Colon (tissue), 2 donors: Measurements from ENCODE around the gene NDUFA1.
A peak's percentile ranks its signal among the peaks of the same experiment; 100 is the strongest.
"Not testable (repeated sequence)": the region's sequence is repeated elsewhere in the genome, so short reads cannot be mapped to it uniquely, and the experiment has no call there.

ENCODE experiments used
- FAIRE-seq: peaks from 2 replicates; lab custom pipeline; 2012; peaks lifted over from hg19 to GRCh38; lab: Jason Lieb, UNC
- donor health status: control.
- donor health status: control.

The NDUFA1 gene

DNA sequence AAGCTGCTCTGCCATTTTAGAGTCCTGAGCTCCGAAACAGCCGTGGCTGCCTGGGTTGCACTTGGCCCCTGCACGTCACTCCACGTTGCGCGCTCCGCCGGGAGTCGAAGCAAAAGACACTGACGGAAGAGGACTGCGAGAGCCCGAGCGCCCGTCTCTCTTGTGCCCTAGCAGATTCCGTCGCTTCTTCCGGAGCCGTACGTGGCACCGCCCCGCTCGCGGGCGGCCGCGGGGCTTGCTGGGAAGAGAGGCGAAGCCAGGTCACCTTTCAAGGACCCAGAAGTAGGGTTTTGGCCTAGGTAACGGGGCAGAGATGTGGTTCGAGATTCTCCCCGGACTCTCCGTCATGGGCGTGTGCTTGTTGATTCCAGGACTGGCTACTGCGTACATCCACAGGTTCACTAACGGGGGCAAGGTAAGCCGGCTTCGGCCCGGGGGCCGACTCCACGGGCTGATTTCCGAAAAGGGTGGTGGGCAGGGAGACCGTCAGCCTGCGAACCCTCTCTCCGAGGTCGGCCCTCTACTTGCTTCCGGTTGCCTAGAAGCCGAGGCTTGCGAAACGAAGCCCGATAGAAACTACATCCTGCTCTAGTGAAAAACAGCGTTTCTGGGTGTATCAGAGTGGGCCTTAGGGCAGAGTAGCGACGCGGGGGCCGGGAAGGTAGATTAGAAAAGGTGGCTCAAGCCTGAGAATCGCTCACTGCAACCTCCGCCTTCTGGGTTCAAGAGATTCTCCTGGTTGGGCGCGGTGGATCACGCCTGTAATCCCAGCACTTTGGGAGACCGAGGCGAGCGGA lies at the start of gene NDUFA1, which contains the start of gene RNF113A:
TSS of gene NDUFA1 (plus strand) at position 234 of the 797 bp plus-strand sequence. CDS start at position 314, 80 bp downstream.
TSS of gene RNF113A (minus strand) at position 135 of the 797 bp plus-strand sequence. CDS start at position 15, 120 bp downstream.
- FAIRE-seq, result no peak

DNA sequence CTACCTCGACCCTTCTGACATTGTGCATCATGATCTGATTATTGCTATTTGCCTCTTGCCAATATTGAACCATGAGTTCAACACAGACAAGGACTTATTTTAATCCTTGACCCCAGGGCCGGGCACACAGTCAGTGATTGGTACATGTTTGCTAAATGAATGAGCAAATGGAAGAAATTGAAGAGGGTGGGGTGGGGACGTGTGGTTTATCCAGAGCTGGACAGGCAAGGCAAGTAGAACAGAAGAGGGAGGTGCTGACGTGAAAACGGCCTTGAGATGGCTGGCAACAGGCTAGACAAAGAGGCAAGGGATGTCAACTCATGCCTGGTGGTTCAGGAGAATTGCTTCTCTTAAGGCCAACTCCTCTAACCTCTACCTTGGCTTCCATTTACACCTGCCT lies 47.4 kb upstream of the NDUFA1 start:
- FAIRE-seq, result not testable (repeated sequence)

DNA sequence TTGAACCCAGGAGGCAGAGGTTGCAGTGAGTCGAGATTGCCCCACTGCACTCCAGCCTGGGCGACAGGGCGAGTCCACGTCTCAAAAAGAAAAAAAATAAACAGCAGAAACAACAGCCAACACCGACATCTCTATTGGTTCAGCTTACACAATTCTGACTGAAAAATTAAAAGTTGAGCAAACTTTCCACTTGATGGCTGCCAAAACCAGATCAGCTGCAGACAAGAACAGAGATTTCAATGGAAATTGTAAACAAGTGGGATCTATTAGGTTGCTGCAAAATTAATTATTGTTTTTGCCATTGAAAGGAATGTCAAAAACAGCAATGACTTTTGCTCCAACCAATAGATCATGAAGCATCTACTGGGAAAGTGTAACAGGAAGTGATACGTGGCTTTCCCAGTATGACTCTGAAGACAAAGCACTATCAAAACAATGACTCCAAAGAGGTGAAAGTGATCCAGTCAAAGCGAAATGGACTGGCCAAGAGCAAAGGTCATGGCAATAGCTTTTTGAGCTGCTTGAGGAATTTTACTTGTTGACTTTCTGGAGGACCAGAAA lies 45.2 kb upstream of the NDUFA1 start:
- FAIRE-seq, result no peak

DNA sequence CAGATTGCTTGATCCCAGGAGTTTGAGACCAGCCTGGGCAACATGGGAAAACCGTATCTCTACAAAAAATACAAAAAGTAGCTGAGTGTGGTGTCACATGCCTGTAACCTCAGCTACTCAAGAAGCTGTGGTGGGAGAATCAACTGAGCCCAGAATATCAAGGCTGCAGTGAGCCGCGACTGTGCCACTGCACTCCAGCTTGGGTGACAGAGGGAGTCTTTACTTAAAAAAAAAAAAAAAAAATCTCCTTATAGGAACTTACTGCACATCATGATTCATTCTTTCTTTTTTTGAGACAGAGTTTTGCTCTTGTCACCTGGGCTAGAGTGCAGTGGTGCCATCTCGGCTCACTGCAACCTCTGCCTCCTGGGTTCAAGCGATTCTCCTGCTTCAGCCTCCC lies 43.2 kb upstream of the NDUFA1 start:
- no peak for FAIRE-seq

DNA sequence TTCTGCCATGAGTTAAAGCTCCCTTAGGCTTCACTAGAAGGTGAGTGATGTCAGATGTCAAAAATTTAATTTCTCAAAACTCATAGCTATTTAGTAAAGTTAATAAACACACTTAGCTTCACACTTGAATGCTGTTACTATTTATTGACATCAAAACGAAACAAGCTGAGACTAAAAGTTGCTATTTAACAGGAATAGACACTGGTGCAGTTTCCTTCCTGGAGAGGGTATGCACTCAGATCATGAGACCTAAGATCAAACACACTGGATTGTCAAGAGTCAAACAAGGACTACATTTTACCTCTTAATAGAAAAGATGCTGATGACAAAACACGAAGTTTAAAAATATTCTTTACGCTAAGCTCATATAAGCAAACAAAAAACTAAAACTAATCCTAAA lies 37.7 kb upstream of the NDUFA1 start:
- no peak for FAIRE-seq

DNA sequence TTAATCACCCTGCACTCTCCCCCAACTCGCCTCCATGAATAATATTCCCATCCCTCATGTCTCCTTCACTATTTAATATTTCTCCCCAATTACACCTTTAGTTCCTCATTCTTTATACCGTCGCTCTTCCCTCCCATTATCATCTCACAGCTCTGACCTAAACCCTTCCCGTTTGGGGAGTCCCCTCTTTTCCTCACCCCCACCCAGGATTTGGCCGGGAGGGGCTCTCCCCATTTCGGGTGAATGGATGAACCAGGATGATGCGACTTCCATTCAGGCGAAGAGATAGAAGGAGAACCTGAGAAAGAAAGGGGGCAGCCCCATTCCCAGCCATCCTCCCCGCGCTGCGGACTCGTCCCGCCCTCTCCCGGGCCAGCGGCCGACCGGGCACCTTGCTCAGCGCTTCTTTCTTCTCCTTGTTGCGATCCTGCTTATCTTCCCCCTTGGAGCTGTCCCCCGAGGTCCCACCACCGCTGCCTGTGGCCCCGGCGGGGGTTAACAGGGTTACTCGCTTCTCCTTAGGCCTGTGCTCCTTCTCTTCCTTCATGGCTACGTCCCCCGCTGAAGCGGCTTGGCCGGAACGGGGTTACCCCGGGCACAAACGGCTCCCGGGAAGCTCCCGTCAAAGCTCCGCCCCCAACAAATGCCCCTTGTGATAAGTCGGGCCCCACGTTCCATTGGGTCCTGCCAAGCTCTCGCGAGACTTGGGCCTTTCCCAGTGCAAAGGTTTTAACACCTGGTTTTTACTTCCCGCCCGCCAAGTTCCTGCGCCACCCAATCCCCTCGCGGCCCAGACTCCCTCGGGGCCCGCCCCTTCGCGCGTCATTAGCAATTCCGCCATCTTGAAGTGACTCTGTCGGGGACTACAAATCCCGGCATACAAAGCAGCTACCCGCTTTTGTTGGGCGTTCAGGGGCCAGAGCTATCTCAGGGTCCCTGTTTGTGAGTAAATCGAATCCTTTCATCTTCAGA lies 19.0 kb upstream of the NDUFA1 start, which contains the start of gene UPF3B:
TSS of gene UPF3B (minus strand) at position 582 of the 972 bp plus-strand sequence. CDS start at position 547, 35 bp downstream.
- peak; percentile 81 for FAIRE-seq

DNA sequence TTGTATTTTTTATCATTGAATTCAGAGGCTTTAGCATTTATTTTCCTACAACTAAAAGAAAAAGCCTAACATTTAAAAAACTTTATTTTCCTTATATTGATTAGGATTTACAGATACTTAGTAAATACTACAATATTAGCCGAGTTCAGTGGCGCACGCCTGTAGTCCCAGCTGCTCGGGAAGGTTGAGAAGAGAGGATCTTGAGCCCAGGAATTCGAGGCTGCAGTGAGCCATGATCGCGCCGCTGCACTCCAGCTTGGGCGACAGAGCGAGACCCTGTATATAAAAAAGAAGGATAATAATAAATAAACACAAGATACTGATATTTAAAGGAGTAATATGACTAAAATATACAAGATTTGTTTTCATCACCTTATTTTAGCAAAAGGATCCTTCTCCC lies 18.2 kb upstream of the NDUFA1 start:
- no peak for FAIRE-seq

DNA sequence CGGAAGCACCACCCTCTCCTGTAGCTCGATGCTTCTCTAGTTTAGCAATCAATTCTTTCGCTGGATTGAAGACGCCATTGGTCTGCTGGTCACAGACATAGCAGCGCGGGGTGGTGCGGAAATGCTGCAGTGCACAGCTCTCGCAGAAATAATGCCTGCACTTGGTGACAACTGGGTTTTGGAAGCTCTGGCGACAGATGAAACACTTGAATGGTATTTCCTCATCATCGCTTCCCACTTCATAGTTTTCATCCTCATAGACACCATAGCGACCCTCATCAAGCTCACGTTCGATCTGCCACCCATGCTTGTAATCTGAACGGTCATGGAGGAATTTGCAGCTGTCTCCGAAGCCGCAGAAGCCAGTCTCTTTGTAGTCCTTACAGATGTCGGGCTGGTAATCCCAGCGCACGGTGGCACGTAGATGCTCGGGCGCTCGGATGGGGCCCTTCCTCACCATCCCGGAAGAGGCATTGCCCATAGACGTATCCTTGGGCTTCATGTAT lies 953 bp upstream of the NDUFA1 start:
- no peak for FAIRE-seq

DNA sequence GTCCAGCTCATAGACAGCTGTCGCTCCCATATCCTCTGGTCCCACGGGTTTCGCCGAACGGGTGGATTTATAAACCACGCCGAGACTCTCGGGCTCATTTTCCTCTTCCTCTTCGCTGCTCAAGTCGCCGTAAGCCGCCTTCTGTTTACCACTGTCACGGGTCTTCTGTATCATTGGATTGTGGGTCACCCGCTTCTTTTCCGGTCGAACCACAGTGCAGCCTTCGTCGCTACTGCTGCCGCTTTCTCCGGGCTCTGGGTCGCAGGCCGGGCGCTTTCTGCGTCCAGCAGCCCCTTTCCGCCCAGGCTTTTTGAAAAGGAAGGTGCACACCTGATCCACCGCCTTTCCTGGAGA lies 410 bp upstream of the NDUFA1 start:
- FAIRE-seq, result no peak

DNA sequence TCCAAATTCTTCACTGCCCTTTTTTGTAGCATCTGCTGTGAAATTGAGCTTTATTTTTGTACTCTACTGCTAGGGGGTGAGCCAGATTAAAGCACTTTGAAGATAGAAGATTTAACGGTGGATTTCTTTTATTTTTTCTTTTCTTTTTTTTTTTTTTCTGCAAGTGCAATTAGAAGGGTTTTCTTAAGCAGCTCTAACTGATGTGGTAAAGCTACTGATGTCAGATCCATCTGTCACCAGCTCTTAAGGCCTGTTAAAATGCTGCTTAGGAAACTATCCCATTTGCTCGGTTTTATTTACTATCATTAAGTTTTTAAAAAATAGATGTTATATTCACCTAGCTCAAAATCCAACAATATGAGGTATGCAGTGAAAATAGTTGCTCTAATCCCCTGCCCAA lies 7.1 kb downstream of the NDUFA1 start:
- FAIRE-seq, result no peak

DNA sequence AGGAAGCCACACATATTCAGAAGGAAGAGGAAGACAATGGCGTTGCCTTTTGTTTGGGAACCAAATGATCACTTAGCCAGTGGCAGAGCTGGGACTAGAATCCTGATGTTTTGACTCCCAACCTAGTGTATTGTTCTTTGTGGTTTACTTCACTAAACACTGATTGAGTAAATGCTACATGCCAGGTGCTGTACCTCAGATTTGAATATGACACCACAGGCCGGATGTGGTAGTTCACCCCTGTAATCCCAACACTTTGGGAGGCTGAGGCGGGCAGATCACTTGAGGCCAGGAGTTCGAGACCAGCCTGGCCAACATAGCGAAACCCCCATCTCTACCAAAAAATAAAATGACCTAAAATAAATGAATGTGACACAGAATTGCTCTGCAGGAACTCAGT lies 8.4 kb downstream of the NDUFA1 start:
- FAIRE-seq, result no peak

DNA sequence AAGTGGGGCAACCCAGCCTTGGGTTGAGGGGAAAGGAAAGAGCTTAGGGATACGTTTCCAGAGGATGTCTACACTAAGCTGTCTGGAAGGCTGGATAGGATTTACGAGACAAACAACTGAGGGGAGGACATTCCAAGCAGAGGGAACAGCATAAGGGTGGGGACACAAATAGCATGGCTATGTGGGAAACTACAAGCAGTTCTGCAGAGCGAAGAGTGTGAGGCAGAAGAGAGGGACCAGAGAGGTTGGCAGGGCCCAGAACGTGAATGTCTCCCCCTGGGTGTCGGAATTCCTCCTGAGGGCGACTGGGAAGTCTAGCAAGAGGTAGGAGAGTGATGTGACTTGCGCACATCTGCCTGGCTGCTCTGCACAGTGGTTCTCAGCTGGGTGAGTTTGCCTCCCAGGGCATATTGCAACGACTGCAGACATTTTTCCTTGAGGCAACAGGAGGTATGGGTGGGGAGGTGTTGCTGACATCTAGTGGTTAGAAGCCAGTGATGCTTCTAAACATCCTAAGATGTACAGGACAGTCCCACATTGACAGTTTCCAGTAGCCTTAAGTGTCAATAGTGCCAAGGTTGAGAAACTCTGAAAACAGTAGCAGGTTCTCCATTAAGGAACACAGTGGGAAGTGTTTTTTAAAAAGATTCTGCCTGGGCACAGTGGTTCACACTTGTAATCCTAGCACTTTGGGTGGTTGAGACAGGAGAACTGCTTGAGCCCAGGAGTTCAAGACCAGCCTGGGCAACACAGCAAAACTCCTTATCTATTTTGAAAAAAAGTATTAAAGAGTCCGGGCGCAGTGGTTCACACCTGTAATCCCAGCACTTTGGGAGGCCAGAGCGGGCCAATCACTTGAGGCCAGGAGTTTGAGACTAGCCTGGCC lies 9.2 kb downstream of the NDUFA1 start:
- FAIRE-seq, result no peak

DNA sequence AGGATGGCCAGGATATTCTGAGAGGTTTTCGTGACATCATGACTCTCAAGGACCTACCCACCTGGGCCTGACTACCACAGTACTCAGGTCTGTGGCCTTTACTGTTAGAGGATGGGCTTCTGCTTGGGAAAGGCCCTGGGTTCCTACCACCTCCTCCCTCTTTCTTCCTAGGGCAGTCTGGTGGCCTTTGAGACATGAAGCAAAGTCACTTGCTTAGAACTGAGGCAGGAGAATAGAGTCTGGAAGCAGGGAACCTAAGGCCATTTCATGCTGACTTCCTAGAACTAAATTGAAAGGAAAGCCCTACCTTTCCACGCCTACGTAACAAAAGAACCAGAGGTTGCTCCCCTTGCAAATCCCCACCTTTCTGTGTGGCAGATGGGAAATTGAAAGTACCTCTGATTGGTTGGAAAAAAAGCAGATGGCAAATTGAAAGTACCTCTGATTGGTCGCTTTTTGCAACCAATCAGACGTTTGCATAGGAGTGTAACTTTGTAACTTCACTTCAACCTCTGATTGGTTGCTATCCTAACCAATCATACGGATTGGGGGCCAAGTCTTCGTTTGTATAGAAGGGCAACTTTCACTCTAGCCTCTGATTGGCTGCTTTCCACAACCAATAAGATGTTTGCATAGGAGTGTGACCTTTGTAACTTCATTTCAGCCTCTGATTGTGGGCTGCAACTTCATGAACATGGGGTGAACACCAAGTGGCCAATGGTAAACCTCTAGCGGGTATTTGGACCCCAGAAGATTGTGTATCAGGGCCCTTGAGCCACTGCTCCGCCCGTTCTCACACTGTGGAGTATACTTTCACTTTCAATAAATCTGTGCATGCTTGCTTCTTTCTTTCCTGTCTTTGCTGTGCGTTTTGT lies 14.2 kb downstream of the NDUFA1 start:
- peak; percentile 89 for FAIRE-seq

DNA sequence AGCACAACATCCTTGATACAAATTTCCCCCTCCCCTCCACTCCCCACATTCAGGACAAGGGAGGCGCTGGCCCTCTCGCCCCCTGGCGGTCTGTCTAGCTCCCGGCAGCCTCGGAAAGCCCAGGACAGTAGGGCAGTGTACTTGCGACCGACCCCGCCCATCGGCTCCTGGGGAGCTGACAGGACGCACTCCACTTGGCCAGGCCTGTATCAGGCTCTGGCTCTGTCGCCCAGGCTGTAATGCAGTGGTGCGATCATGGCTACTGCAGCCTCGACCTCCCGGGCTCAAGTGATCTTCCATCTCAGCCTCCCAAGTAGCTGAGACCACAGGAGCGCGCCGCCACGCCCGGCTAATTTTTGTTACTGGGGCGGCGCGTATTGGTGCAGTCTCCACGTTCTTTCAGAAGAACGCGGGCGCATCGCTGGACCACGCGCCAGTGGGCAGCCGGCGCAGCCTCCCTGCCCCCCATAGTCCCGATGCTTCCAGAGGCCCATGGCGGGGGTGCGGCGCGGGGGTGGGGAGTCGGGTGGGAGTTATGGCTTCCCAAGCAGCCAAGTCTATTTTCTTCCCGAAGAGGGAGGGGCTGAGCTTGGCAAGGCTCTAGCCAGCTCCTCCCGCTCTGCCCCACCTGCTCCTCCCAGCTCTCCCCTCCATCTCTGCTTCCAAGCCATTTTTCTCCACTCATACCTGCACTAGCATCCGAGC lies 16.2 kb downstream of the NDUFA1 start:
- no peak for FAIRE-seq

DNA sequence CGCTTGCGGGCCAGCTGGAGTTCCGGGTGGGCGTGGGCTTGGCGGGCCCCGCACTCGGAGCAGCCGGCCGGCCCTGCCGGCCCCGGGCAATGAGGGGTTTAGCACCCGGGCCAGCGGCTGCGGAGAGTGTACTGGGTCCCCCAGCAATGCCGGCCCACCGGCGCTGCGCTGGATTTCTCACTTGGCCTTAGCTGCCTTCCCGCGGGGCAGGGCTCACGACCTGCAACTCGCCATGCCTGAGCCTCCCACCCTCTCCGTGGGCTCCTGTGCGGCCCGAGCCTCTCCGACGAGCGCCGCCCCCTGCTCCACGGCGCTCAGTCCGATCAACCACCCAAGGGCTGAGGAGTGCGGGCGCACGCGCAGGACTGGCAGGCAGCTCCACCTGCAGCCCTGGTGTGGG lies 19.0 kb downstream of the NDUFA1 start:
- FAIRE-seq, result not testable (repeated sequence)

DNA sequence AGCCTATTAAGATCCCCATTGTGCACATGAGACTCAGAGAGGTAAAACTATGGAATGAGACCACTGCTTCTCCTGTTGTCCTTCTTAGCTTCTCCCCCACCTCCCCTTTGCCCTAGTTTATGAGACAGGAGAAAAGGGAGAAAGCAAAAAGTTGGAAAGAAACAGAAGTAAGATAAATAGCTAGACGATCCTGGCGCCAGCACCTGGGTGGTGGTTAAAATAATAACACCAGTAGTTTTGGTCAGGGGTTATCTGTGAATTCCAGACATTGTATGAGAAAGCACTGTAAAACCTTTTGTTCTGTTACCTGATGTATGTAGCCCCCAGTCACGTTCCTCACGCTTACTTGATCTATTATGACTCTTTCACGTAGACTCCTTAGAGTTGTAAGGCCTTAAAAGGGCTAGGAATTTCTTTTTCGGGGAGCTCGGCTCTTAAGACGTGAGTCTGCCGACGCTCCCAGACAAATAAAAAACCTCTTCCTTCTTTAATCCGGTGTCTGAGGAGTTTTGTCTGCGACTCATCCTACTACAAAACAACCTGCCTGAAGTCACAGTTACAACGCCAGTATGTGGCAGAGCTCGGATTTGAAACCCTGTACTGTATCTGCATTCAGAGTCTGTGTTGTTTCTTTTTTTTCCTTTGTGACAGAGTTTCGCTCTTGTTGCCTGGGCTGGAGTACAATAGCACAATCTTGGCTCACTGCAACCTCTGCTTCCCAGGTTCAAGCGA lies 20.5 kb downstream of the NDUFA1 start:
- not testable (repeated sequence) for FAIRE-seq

DNA sequence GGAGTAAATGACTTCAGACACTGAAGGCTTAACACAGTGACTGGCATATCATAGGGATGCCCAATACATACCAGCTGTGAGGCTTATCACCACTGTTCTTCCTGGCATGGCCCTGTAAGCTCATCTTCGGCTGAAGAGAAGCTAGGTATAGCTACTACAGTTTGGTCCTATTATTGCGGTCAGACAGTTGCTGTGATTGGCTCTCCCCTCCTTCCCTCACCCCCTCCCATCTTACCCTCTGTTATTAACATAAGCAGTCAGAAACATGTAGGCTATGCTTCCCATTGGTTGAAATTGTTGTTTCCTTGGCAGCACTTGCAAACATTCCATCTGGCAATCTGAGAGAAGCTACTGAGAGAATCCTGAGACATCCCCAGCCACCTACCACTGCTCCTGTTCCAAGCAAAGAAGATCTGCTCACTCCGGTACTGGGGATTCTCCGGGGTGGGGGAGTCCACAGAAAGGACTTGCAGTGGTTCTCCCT lies 24.3 kb downstream of the NDUFA1 start, which contains the start of gene AKAP14:
TSS of gene AKAP14 (plus strand) at position 51 of the 484 bp plus-strand sequence. CDS start 7,331 bp downstream, outside the sequence.
- no peak for FAIRE-seq

DNA sequence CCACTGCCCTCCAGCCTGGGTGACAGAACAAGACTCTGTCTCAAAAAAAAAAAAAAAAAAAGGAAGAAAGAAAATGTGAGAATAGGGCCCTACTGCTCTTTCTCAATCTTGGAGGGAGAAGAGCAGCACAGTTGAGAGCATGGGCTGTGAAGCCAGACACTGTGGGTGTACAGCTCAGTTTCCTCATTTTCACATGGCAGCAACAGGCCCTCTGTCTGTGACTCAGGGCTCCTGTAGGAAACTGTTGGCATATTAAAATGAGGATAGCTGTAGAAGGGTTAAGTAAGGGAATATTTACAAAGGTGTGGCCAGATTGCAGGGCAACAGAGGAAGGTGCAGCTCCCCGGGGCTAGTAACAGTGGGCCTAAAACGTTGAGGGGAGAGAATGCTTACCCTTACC lies 27.5 kb downstream of the NDUFA1 start:
- FAIRE-seq, result no peak

DNA sequence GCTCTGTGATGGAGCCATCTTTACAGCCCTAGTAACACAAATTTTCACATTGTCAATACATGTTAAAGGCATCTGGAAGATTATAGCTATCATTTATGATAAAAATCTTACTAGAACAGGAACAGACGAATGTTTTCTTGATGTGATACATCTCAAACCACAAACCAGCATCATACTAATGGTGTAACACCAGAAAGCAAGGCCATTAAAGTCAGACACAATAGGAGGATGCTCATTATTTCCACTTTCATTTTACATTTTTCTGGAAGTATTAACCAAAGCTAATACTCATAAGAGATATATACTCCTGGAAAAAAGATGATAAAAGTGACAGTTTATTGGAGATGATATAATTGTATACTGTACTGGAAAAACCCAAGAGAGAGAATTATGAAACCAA lies 29.3 kb downstream of the NDUFA1 start:
- no peak for FAIRE-seq
